DND-41 (cell line): ENCODE measurements around the gene TMPRSS6.

Experiments
- ATAC-seq: fragments of 200-7000 bp; cut with Tn5 transposase; 3 replicates; pipeline ENCODE4 v1.9.1; 2021; ENCODE audit warnings: low read depth; ENCODE audit not compliant: insufficient read depth
- DNase-seq: peaks from one replicate; pipeline ENCODE4 v3.0.0-alpha.2; 2020
- H2AFZ ChIP-seq: 2 replicates; pipeline ENCODE4 v1.6.0; 2012; ENCODE audit warnings: low read depth, low read length
- H3K27ac ChIP-seq: 2 replicates; pipeline ENCODE4 v1.5.1; 2012; ENCODE audit warnings: low read length, inconsistent platforms
- H3K27me3 ChIP-seq: fragments of 200-600 bp; sonication (generic); 2 replicates; pipeline ENCODE4 v1.6.0; 2012; ENCODE audit warnings: low read length, mild to moderate bottlenecking, inconsistent platforms; ENCODE audit not compliant: insufficient read depth, poor library complexity
- H3K36me3 ChIP-seq: 2 replicates; pipeline ENCODE4 v1.5.1; 2012; ENCODE audit warnings: low read length, inconsistent platforms; ENCODE audit not compliant: insufficient read depth
- H3K4me1 ChIP-seq: 2 replicates; pipeline ENCODE4 v1.5.1; 2012; ENCODE audit warnings: mild to moderate bottlenecking, low read length; ENCODE audit not compliant: insufficient read depth
- H3K4me2 ChIP-seq: 2 replicates; pipeline ENCODE4 v1.6.0; 2012; ENCODE audit warnings: mild to moderate bottlenecking, moderate library complexity, low read length, inconsistent platforms; ENCODE audit not compliant: insufficient read depth
- H3K4me3 ChIP-seq, 2 experiments: fragments of 200-600 bp in 1 of 2; shearing (Covaris generic) in 1 of 2; 2 replicates each; pipeline ENCODE4 v1.5.1; 2012 to 2016; ENCODE audit warnings: inconsistent platforms in 2 of 2, low read length in 2 of 2, mild to moderate bottlenecking in 2 of 2, low read depth in 1 of 2, moderate library complexity in 1 of 2
- H3K79me2 ChIP-seq: 2 replicates; pipeline ENCODE4 v1.6.0; 2012; ENCODE audit warnings: low read length, inconsistent platforms; ENCODE audit not compliant: insufficient read depth
- H3K9ac ChIP-seq: 2 replicates; pipeline ENCODE4 v1.6.0; 2012; ENCODE audit warnings: low read depth, mild to moderate bottlenecking, inconsistent platforms, low read length, moderate library complexity
- H3K9me3 ChIP-seq: 2 replicates; pipeline ENCODE4 v1.5.1; 2012; ENCODE audit warnings: low read length, moderate library complexity, mild to moderate bottlenecking, inconsistent platforms; ENCODE audit not compliant: insufficient read depth, severe bottlenecking
- H4K20me1 ChIP-seq: 2 replicates; pipeline ENCODE4 v1.6.0; 2012; ENCODE audit warnings: low read length; ENCODE audit not compliant: insufficient read depth
- CTCF ChIP-seq: IDR thresholded peaks from 2 replicates; pipeline ENCODE4 v1.5.1; 2012; ENCODE audit warnings: borderline replicate concordance, low read length, moderate library complexity, mild to moderate bottlenecking; ENCODE audit not compliant: poor library complexity, severe bottlenecking; ENCODE audit errors: extremely low read depth
- EZH2 ChIP-seq: IDR thresholded peaks from 3 replicates; pipeline ENCODE4 v1.6.1; 2012; ENCODE audit warnings: borderline replicate concordance, low read depth, mild to moderate bottlenecking, moderate library complexity, low read length, inconsistent platforms; ENCODE audit not compliant: severe bottlenecking

Gene TMPRSS6

GRCh38 chr22:37084385-37084784 lies 25.1 kb downstream of the TMPRSS6 start:
- H3K36me3 ChIP-seq = no peaks in the 10 kb centered on the region
- H3K4me3 ChIP-seq = no peak overlapping the region
- TF ChIP-seq EZH2 (no peak), CTCF (no peak)
- no peak overlapping the region for H2AFZ ChIP-seq
- no peaks in the 10 kb centered on the region for H3K9me3 ChIP-seq
- H3K27ac ChIP-seq = no peak overlapping the region
- ATAC-seq (no peak), DNase-seq (no peak)
- H3K4me2 ChIP-seq = no peak overlapping the region
- 0 out of 2 replicates have a peak, but pooled peaks cover 3% of the 10 kb centered on the region for H4K20me1 ChIP-seq
- H3K27me3 ChIP-seq = peaks cover under 1% of the 10 kb centered on the region
- no peaks in the 10 kb centered on the region for H3K4me1 ChIP-seq
- no peaks in the 10 kb centered on the region for H3K79me2 ChIP-seq
- no peak overlapping the region for H3K9ac ChIP-seq

- DNase-seq (no peak), ATAC-seq (no peak)
- no peak overlapping the region for H3K9ac ChIP-seq
- no peaks in the 10 kb centered on the region for H3K79me2 ChIP-seq
- no peak overlapping the region for H3K27ac ChIP-seq
- H3K27me3 ChIP-seq = peaks cover 4% of the 10 kb centered on the region
- 0 out of 2 replicates have a peak, but pooled peaks cover 3% of the 10 kb centered on the region for H4K20me1 ChIP-seq
- no peak overlapping the region for H2AFZ ChIP-seq
- no peak for TF ChIP-seq EZH2
- TF ChIP-seq CTCF = no peak
- H3K4me1 ChIP-seq = no peaks in the 10 kb centered on the region
- H3K4me3 ChIP-seq = no peak overlapping the region
- no peak overlapping the region for H3K4me2 ChIP-seq
- no peaks in the 10 kb centered on the region for H3K9me3 ChIP-seq
- no peaks in the 10 kb centered on the region for H3K36me3 ChIP-seq
Observed at GRCh38 chr22:37083914-37084313, 25.6 kb downstream of the TMPRSS6 start.

- 0 out of 2 replicates have a peak, but pooled peaks cover 3% of the 10 kb centered on the region for H4K20me1 ChIP-seq
- H3K79me2 ChIP-seq = no peaks in the 10 kb centered on the region
- H3K27me3 ChIP-seq = peaks cover 4% of the 10 kb centered on the region
- no peaks in the 10 kb centered on the region for H3K36me3 ChIP-seq
- H3K4me2 ChIP-seq = no peak overlapping the region
- no peak overlapping the region for H3K9ac ChIP-seq
- ATAC-seq (no peak), DNase-seq (no peak)
- TF ChIP-seq CTCF (no peak), EZH2 (no peak)
- no peak overlapping the region for H3K27ac ChIP-seq
- no peaks in the 10 kb centered on the region for H3K9me3 ChIP-seq
- H2AFZ ChIP-seq = no peak overlapping the region
- peaks cover 5% of the 10 kb centered on the region for H3K4me1 ChIP-seq
- H3K4me3 ChIP-seq = no peak overlapping the region
Observed at GRCh38 chr22:37082251-37082873, 27.2 kb downstream of the TMPRSS6 start.
